HG03097 (cell line): Measurements from ENCODE around the gene CDH13.

Source experiments
- ATAC-seq: cut with Tn5 transposase; IDR thresholded peaks from one replicate; pipeline ENCODE4 v1.9.1; 2021; ENCODE audit not compliant: unreplicated experiment, low FRiP score

The CDH13 gene

GRCh38 chr16:83742124-83742899, 1115.5 kb downstream of the CDH13 start:
- no peak for ATAC-seq

DNA sequence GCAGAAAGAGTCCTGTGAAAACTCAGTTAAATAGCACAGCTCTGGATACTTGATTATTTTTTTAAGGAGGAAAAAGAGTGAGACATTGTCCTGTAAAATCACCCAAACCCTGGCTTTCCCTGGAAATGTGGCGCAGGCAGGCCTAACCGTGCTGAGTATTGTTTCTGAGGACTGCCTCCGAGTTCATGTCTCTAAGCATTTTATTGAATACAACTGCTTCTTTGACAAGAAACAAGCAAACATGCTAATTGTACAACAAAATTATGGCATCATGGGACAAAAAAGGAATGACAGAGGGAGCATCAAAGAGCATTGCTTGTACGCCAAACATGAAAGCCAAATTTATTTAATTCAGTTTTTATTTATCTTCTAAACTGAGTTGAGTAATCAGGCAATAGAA, 1116.5 kb downstream of the CDH13 start:
- ATAC-seq: no peak

GRCh38 chr16:83743720-83744119, 1117.0 kb downstream of the CDH13 start:
- ATAC-seq: no peak

- ATAC-seq: no peak
Measured at GRCh38 chr16:83744441-83744981, 1117.7 kb downstream of the CDH13 start.

DNA sequence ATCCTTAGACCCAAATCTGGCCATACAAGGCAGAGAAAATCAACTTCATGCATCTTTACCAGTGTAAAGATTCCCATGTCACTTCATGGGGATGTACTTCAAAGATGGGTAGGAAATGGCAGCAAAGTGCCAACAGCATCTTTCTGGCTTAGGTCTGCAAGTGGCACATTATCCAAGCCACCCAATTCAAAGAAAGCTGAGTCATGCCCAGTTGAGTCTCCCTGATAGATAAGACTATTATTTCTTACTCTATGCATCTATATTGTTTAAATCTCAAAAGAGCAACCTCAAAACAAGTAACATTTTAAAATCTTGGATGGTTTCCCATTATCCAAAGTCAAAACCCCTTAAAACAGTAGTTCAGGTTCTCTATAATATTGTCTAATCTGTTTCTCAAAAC, 1119.8 kb downstream of the CDH13 start:
- ATAC-seq: no peak

GRCh38 chr16:83747936-83748335, 1121.2 kb downstream of the CDH13 start:
- ATAC-seq: no peak

DNA sequence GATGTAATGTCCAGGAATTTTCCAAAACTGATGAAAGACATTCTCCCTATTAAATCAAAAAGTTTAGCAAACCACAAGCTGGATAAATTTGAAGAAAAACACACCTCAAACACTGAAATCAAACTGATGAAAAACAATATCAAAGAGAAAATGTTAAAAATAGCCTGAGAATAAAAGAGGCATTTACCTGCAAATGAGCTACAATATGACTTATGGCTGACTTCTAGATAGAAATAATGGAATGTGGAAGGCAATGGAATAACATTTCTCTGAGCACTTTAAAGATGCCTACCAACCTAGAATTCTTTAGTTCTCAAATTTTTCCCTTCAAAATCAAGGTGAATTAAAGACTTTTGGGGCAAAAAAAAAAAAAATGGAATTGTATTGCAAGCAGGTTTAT, 1128.6 kb downstream of the CDH13 start:
- ATAC-seq: no peak

- no peak for ATAC-seq
Measured at GRCh38 chr16:83762141-83762991, 1135.6 kb downstream of the CDH13 start.

GRCh38 chr16:83762992-83763358, 1136.2 kb downstream of the CDH13 start:
- ATAC-seq: no peak

GRCh38 chr16:83768986-83769385, 1142.2 kb downstream of the CDH13 start:
- no peak for ATAC-seq

DNA sequence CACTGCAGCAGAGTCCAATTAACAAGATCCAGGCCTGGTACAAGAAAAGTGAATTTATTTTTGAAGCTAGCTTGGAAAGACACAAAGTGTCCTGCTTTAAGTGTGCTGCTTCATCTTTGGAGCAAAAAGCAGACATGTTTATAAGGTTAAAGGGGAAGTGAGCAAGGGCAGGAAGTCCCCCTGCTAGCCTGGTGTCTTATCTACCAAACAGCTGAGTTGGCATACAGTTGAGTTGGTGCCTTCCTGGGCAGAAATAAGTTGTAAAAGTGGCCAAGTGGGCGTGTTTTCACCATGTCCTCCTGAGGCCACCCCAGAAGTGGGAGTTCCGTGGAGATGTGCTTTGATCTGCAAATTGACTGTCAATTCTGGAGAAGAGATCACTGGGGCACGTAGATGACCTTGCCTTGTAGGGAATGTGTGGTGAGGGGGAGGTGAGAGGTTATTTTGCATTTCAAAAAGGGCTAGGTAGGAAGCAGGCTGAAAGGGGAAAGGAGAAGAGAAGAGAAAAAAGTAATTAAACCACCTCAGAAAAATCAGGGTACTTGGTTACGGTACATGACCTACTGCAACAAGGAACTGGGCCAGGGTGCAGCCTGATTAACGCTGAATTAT, 1142.7 kb downstream of the CDH13 start:
- ATAC-seq: no peak

DNA sequence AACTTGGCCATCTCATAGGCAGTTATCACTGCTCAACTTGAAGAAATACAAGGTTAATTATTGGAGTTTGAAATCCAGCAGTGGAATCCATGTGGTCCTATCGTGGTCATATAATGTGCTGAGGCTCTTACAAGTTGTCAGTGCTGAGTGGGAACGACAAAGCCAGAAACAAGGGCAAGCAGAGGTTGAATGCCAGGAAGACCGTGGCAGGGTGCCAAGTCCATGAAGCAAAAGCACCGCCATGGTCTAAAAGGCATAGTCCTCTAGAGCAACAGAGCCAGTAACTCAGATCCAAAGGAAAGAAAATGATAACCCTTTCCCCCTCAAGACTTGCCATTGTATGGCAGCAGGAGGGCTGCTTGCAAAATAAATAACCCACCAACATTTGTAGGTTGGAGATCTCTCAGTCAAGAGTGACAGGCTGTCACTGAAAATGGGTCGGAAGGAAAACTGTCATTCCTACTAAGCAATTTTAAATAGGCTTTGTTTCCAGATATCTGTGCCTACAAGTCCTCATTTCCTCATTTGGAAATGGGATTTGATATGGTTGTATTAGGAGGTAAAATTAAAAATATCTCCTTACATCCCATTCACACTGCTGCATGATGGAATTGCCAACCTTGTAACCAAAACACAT, 1144.7 kb downstream of the CDH13 start:
- no peak for ATAC-seq

DNA sequence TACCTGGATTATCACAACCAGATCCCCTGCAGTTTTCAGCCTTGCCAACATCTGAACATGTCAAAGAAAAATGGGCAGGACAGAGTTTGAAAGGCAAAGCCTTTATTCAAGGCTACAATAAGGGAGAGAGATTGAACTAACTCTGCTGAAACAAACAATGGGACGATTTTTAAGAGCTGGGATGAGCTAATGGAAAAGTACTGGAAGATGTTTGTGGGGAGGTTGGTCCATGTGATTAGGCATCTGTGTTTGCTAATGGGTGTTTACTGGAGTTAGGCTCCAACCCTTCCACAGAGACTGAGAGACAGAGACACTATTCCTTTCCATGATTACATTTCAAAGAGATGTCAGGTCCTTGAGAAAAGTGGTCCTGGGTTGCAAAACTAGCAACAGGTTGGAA, 1146.0 kb downstream of the CDH13 start:
- no peak for ATAC-seq

- no peak for ATAC-seq
Measured at GRCh38 chr16:83774066-83774465, 1147.3 kb downstream of the CDH13 start.

DNA sequence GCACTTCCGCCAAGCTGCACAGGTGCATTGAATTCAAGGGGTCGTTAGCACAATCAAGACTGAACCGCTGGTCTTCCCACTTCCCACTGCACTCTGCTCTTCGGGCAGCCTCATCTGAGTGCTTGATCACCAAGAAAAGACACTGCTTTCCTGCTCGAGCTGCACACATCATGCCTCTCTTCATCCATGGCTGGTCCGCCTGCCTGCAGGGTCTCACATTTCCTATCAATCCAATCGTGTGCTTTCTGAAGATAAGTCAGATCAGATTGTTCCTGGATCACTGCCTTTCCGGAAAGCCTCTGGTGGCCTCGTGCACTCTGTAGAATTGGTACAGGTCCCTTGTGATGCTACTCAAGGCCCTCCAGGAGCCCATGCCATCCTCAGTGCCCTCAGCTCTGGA, 1150.2 kb downstream of the CDH13 start:
- no peak for ATAC-seq

GRCh38 chr16:83779886-83780285, 1153.1 kb downstream of the CDH13 start:
- no peak for ATAC-seq

DNA sequence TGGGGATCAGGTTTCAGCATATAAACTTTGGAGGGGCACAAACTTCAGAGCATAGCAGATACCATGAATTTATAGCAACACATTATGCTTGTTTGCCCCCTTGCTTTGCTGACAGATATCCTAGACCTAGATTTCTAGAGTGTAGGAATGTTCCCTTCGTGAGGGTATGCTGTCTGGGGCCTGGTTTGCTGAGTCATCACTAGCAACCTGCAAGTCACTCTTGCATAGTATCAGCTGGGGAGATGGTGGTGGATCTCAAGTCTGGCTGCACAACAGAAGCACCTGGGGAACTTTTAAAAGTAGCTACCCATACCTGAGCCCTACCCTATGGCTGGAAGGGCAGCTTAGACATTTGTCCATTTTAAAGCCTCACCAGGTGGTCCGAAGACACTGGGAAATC, 1158.7 kb downstream of the CDH13 start:
- no peak for ATAC-seq

GRCh38 chr16:83789642-83790401, 1163.1 kb downstream of the CDH13 start:
- no peak for ATAC-seq

DNA sequence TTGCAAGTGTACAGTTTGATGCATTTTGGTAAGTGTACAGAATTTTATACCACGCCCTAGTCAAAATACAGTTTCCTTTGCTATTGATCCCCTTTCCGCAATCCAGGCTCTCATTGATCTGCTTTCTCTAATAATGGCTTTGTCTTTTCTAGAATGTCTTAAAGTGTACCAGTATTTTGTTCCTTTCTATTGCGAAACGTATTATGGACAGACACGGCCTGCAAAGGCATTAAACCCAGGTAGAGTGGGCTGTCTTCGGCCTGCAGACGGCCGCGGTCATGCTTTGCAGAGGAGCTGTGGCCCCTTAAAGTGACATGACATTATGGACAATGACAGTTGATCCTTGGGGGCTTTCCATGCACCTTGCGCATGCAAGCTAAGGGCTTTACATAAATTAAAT, 1165.1 kb downstream of the CDH13 start:
- no peak for ATAC-seq

- no peak for ATAC-seq
Measured at GRCh38 chr16:83792391-83792790, 1165.6 kb downstream of the CDH13 start.
